GM20431 (cell line): ENCODE measurements around the gene SMIM45.

ENCODE experiments used
- in situ Hi-C: fragments of 300-500 bp; cut with MseI, MboI; formaldehyde crosslinking; loops from one replicate; pipeline ENCODE4 v1.15.0; 2020; ENCODE audit warnings: low sequenced_read_pairs; ENCODE audit not compliant: unreplicated experiment

SMIM45 gene

DNA sequence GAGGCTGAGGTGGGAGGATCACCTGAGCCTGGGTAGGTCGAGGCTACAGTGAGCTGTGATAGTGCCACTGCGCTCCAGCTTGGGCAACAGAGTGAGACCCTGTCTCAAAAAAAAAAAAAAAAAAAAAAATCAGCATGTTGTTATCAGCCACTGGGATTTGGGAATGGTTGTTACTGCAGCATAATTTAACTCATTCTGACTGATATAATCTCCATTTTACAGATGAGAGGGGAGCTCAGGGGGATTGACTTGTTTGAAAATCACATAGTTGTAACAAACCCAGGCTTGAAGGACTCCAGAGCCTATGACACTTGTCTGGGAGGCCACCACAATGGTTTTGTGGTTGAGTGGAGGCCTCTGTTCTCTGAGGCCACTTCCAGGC is 14.3 kb downstream of the SMIM45 start:
- in situ Hi-C loops = loop anchor here (25.0 kb wide), 1 partner anchor 471 kb away; the partner anchor contains the start of gene NFAM1

DNA sequence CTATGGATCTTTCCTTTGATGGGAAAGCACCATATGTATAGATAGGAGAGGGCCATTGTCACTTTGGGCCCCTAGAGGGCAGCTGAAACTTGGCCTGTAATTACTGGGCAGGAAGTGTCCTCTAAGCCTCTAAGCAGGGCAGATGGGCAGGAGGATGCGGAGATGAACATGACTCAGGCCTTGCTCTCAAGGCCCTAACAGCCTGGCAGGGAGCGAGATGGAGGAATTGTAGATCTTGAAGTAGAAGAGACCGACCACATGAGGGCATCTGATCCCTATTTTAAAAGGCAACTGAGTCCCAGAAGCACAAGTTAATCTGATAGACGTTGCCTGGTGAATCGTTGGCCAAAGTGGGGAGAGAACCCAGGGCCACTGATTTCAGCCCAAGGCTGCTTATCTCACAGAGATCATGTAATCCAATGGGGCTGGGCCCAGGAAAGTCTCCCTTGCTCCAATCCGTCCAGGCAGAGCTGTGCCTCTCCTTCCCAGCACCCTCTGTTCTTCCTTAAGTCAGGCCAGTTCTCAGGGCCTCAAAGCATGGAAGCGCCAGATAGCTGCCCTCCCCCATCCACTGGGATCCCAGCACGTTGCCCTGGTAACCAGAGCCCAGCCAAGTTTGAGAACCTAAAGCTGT is 14.8 kb downstream of the SMIM45 start:
- in situ Hi-C loops = loop anchor here (25.0 kb wide), 1 partner anchor 471 kb away; the partner anchor contains the start of gene NFAM1

DNA sequence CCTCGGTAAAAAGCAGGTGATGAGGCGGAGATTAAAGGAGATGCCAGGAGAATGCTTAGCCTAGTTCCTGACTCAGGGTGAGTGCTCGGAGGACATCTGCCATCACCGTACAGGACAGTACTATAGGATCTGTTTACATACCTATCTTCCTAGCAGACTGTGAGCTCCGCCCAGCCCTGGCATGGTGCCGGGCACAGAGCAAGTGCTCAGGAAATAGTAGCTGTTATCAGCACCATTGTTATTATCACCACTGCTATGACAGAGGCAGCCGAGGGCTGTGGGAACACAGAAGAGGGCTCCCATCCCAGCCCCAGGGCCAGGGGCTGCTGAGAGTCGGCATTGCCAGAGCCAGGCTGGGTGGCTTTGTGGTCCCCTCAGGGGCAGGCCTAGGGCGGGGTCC is 16.7 kb downstream of the SMIM45 start:
- in situ Hi-C loops = loop anchor here (25.0 kb wide), 1 partner anchor 469 kb away; the partner anchor contains the start of gene NFAM1

DNA sequence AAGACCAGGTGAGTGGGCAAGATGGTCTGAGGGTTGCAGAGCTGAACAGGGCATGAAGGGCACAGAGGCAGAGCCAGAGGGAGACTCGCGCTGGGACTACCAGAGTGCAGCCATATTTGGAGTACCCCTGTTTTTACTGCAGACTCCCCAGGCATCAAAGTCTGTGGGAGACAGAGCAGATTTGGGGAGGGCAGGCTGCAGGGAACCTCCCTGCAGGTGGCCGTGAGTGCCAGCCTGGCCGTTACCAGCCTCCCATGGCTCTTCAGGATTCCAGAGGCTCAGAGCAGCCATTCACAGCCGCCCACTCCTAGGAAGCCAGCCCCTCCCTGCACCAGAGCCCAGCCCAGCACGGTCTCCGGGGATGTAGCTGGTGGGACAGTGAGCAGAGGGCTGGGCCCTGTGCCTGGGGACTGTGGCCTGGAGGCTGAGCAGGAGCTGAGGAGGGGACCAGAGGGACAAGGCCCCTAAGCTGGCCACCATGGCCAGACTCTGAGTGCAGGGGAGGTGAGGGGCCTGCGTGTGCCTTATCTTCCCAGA is 17.2 kb downstream of the SMIM45 start, which contains the start of gene SEPTIN3:
SEPTIN3 (plus strand) TSS at position 334 of the 537 bp plus-strand sequence. CDS start 2,050 bp downstream, outside the sequence.
- in situ Hi-C loops = loop anchor here (25.0 kb wide), 1 partner anchor 468 kb away; the partner anchor contains the start of gene NFAM1

DNA sequence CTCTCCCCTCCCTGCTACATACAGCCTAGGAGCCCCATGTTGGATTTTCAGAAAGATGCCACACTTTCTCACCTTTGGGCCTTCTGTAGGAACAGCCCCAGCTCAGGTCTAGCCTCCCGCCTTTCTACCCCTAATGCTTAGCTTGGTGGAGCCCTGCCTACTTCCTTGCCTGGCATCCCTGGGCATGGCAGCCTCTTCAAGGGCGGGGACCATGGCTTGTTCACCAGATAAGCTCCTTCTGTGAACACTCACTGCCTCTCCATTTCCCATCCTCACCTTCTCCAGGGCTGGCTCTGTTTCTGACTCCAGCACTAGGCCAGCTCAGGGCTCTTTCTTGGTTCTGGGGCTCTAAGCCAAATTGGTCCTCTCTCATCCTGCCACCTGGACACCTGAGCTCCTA is 18.7 kb downstream of the SMIM45 start:
- in situ Hi-C loops = loop anchor here (25.0 kb wide), 1 partner anchor 467 kb away; the partner anchor contains the start of gene NFAM1

DNA sequence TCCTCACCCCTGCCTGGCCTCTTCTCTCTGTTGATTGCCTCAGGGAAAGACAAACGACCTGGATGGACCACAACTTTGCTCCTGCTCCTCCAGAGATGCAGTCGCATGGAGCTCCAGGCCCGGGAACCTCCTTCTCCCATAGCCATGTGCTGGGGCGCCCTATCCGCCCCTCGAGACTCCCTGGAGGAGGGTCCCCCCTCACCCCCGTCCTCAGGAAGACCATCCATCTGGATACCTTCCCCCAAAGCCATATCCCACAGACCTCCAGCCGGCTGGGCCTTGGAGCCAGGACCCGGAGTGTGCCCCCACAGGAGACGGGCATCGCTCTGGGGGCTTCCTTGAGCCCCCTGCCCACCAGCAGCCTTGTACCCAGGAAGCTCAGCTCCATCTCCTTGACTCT is 19.5 kb downstream of the SMIM45 start:
- in situ Hi-C loops = loop anchor here (25.0 kb wide), 1 partner anchor 466 kb away; the partner anchor contains the start of gene NFAM1

DNA sequence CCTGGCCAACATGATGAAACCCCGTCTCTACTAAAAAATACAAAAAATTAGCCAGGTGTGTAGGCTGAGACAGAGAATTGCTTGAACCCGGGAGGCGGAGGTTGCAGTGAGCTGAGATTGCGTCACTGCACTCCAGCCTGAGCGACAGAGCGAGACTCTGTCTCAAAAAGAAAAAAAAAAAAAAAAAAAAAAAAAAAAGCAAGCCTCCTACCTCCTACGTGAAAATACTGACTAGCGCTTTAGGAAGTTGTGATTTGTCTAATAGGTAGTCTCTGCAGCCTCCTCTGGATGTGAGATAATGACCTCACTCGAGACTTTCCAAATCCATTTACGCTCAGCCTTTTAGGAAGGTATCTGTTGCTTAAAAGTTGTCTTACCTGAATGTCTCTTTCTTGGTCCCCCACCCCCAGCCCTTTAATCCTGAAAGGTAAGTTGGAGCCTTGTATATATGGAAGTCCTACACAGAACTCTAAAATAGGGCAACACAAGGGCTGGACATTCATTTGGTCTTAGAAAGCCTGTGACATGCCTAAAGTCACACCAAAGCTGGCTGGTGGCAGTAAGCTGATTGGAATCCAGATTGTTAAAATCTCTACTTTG is 22.8 kb downstream of the SMIM45 start:
- in situ Hi-C loops = loop anchor here (25.0 kb wide), 1 partner anchor 463 kb away; the partner anchor contains the start of gene NFAM1

DNA sequence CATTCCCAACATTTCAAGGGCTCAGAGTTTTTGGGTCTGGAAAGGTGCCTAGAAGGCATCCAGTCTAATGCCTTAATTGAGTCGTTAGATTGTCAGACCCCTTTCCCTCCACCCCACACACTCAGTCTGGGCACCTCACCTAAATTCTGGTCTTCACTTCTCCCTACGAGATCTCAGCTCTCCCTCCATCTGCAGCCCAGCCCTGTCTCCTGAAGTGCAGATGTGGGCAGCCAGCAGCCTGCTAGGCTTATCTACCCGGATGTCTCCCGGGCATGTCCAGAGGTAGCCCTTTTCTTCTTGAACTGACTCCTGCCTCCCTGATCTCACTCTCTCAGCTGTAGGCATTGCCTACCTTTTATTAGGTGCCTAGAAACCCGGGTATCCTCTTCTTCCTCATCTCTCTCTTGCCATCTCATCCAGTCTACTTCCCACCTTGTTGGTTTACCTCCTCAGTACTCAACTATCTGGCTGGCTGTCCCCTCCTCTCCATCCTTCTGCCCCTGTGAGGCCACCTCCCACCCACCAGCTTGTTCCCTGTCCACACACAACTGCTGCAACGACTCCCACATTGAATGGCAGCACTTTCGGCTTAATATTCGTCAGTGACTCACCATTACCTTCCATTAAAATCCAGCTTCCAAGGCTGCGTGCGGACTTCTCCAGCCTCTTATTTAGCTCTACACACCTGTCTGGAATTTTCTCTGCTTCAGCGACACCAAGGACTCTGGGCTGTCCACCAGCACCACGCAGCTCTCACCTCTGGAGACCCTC is 23.5 kb downstream of the SMIM45 start:
- in situ Hi-C loops = no loop called here

DNA sequence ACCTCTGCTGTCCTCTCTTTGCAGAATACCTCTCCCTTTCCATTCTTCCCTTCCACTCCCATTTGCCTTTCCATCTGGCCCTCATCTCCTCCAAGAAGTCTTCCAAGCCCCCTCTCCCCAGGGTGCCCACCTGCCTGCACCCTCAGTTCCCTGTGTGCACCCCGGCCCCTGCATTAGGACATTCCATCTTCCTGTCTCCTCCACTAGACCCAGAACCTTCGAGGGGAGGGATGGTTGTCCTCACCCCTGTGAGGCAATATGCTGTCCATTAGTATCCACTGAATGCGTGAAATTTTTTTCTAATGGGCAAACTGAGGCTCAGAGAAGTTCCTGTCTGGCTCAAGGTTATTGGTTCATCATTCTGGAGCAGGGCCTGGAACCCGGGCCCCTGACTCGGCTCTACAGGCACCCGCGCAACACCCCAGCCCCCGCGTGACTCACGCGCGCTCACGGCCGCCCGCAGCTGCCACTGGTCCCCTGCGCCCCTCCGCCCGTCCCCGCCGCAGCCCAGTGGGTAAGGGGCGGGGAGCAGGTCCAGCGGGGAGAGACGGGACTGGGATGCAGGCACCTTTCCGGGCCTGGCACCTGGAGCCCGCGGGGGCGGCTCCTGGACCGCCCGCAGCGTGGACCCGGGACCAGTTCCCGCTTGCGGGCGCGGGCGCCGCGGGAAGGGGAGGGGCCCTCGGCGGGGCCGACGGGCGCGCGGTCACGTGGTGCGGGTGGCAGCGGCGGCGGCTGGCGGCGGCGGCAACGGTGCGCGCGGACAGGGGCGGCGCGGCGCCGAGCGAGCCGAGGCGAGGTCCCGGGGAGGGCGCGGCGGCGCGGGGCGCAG is 24.3 kb downstream of the SMIM45 start:
- in situ Hi-C loops = no loop called here

DNA sequence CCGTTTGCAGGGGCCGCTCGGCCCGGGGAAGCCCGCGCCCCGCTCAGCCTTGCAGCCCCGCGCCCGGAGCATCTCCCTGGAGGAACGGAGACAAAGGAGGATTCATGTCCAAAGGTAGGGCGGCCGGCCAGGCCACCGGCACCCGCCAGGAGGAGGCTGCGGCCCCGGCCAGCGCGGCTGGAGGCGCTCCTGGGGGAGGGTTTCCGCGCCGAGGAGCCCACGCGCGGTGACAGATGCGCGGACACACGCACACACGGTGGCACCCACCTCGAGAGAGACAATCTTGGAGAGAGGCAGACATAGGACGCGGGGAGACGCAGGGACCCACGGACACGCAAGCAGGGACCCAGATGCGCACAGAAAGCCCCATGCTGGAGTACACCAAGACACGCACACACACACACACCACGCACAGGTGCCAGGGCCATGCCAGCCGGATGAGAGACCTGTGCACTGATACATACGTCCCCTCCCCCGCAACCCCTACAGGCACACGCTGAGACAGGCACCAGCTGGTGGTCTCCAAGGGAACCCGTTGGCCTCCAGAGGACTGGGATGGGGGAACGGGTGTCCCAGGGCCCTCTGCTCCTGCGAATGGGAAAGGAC is 25.1 kb downstream of the SMIM45 start:
- in situ Hi-C loops = no loop called here

DNA sequence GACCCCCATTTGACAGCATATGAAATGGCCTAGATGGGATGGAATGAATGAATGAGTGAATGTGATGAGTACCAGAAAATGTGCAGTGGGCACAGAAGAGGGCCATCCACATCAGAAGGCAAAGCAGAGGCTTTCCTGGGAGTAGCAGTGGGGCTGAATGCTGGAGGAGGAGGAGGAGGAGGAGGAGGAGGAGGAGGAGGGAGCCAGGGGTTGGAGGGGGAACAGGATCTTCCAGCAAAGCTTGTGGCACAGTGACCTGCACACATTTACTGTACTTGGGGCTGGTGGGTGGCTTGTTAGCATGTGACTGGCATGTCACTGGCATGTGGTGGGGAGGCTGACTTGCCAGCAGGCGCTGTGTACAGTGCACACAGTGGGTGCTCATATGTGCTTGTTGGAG is 26.8 kb downstream of the SMIM45 start:
- in situ Hi-C loops = no loop called here

DNA sequence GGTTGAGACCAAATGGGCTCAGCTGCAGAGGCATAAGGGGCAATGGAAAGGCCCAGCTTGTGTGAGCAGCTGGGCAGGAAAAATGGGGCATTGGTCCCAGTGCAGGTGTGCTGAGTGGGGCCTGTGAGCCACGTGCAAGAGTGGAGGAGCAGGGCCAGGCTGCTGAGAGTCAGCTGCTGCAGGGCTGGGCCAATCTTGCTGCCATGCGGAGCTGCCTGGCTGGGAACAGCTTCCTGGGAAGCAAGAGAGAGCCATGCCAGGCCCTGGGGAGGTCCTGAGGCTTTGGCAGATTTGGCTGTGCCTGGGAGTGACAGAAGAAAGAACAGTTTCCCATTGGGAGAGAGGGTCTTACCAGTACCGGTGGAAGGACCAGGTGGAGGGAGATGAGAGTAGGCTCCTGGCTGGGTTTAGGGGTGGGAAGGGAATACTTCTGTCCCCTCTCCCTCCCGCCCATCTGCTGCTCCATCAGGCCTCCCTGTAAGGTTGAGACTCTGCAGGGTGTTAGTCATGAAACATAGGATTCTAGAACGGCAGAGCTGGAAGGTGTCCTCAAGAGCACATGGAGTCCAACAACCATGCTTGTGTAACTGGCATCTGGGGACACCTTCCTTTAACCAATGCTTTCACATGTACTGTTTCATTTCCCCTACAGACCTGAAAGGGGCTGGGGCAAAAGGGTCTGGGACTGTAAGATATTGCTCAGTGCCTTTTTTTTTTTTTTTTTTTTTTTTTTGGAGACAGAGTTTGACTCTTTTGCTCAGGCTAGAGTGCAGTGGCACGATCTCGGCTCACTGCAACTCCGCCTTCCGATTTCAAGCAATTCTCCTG is 27.7 kb downstream of the SMIM45 start:
- in situ Hi-C loops = no loop called here

DNA sequence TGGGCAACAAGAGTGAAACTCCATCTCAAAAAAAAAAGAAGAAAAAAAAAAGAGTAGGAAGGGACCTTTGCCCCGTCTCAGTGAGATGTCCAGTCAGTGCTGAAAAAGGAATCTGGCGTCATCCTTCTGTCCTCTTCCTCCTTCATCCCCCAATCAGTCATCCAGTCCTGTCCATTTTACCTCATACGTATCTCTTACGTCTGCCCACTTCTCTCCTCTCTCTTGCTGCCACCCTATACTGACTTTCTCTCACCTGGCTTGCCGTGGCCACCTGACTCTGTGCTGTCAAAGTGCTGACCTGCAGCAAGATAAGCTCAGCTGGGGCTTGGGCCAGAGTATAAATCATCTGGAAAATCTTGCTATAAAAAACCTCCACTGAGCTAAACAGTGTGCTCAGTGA is 30.9 kb downstream of the SMIM45 start:
- in situ Hi-C loops = no loop called here

DNA sequence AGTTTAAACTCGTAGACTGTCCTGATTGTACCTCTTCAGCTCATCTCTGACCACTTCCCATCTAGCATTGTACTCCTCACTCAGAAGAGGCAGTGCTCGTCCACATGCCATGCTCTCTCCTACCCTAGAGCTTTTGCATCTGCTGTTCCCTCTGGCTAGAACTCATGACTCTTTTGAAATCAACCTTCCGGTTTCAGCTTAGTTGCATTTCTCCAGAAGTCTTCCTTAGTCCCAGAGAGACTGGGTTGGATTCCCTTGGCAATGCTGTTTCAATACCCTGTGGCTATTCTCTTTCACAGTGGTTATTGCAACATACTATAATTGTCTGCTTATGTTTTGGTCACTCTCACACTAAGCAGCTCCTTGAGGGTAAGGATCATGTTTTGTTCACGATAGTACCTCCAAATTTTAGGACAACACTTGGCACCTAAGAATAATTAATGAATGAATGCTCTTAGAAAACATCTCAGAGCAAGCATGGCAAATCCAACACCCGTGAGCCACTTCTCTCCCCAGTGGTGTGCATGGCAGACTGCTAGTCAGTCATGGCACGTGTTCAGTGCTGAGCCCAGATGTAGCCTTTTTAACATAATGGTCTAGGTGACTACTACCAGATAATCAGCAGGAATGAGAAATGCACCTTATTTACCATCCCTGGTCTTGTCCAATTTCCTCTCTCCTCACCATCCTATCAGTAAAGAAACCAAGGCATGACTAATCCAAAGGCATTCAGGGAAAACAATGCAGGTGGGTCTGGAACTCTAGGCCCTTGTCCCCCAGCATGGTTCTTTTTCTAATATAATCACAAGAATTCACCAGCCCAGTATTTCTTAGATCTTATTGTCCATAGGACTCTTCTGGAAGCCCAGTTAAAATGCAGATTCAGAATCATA is 31.8 kb downstream of the SMIM45 start:
- in situ Hi-C loops = no loop called here

DNA sequence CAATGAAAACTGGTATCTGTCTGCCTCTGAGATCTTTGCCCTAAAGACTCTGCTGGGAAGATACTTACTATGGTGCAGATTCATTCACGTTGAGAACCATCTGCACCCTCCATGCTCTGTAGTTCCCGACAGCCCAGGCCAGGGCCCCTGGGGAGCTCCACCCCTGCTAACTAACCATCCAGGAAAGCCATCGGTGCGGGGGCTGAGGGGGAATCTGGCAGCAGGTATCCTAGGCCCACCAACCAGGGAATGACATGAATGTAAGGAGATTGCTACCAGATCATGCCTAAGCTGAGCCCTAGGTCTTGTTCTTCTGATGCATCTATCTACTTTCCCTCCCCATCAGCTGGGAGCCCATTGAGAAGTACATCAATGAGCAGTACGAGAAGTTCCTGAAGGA is 35.3 kb downstream of the SMIM45 start:
- in situ Hi-C loops = no loop called here

DNA sequence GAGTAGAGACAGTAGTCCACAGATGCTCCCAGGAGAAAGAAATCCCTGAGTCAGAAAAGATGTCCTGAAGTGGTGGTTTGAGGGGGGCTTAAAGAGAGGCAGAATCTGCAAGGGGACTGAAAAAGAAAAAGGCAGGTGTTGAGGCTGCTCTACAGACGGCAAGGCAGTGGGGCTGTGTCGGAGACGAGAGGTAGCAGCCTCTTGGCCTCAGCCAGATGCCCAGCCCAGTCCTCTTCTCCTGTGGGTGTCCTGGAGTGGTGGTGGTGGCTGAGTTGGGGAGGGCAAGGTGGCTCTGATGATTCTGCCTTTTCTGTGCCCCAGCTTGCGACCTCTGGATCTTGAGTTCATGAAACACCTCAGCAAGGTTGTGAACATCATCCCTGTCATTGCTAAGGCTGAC is 37.3 kb downstream of the SMIM45 start:
- in situ Hi-C loops = no loop called here

DNA sequence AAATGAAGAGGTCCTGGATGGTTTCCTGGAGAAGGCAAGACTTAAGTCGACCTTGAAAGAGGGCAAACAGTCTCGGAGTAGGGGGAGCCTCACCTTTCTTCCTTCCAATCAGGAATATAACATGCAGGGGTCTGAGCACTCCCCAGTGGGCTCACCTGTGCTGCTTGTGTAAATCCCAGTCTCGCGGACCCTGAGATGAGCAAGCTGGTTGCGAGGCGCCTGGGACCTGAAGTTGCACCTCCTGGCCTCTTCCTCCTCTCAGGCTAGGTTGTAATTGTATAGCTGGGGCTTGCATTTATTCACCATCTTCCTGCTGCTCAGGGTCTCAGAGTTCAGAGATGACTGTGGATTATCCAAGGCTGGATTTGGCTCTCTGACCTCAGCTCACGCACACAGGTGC is 39.2 kb downstream of the SMIM45 start:
- in situ Hi-C loops = no loop called here
